Ascending aorta (tissue), 2 donors: ENCODE measurements around the gene MAGEB17. TPM values are rescaled to one million over a fixed set of nuclear protein-coding genes. Genes with fewer than 3 reads are reported as not detected.

Source experiments
- DNase-seq, 2 donors: peaks; one replicate each; pipeline ENCODE4 v3.0.0-alpha.2; 2019; ENCODE audit warnings: low spot score in 2 of 2
- H3K27ac ChIP-seq, 2 donors: fragments of 200-600 bp; sonication (generic); one replicate each; pipeline ENCODE4 v1.5.1; 2016 to 2017; ENCODE audit warnings: mild to moderate bottlenecking in 1 of 2
- H3K27me3 ChIP-seq: fragments of 200-600 bp; sonication (generic); one replicate; pipeline ENCODE4 v1.5.1; 2017
- H3K36me3 ChIP-seq, 2 donors: fragments of 200-600 bp; sonication (generic); one replicate each; pipeline ENCODE4 v1.5.1; 2016
- H3K4me1 ChIP-seq, 2 donors: fragments of 200-600 bp; sonication (generic); one replicate each; pipeline ENCODE4 v1.5.1; 2016 to 2017; ENCODE audit warnings: mild to moderate bottlenecking in 1 of 2
- H3K4me3 ChIP-seq, 2 donors: fragments of 200-600 bp; sonication (generic); one replicate each; pipeline ENCODE4 v1.5.1; 2016 to 2017; ENCODE audit warnings: mild to moderate bottlenecking in 1 of 2
- H3K9me3 ChIP-seq, 2 donors: fragments of 200-600 bp; sonication (generic); one replicate each; pipeline ENCODE4 v1.5.1; 2016
- CTCF ChIP-seq, 3 experiments: fragments of 200-600 bp in 2 of 3; fragments of 450-650 bp in 1 of 3; sonication (generic) in 2 of 3; IDR thresholded peaks; one replicate each; pipeline ENCODE4 v1.5.1; 2016 to 2019; ENCODE audit warnings: antibody characterized with exemption in 3 of 3, mild to moderate bottlenecking in 1 of 3, moderate library complexity in 1 of 3
- intact Hi-C: fragments of 100-400 bp; cut with DNase I; formaldehyde crosslinking; loops from one replicate; pipeline ENCODE4 v1.15.1; 2023
- total RNA-seq: library from RNA; depleted of rRNA; stranded (reverse); fragments of >200 nt; gene quantifications from one replicate; pipeline ENCODE4 v1.1.0, GENCODE V29; 2016

Gene MAGEB17
- total RNA-seq, 1 donor from 2014 or later: not detected

- Histone ChIP-seq H3K4me3 (no peak overlapping the region), H3K4me1 (no peaks in the 10 kb centered on the region), H3K27ac (no peak overlapping the region), H3K27me3 (no peaks in the 10 kb centered on the region), H3K36me3 (no peaks in the 10 kb centered on the region), H3K9me3 (no peaks in the 10 kb centered on the region)
- intact Hi-C loops: loop anchor here (10.0 kb wide), 1 partner anchor 539 kb away; no protein-coding TSS in a partner anchor
- DNase-seq: no peak
- TF ChIP-seq CTCF (IDR thresholded peaks at IDR 0.05): no peak
Measured at GRCh38 chrX:16125520-16126149, 41.6 kb upstream of the MAGEB17 start.

- intact Hi-C loops: no loop called here
- no peak overlapping the region for H3K4me3 ChIP-seq
- no peak for TF ChIP-seq CTCF (IDR thresholded peaks at IDR 0.05)
- H3K9me3 ChIP-seq: no peaks in the 10 kb centered on the region
- no peak overlapping the region for H3K27ac ChIP-seq
- no peaks in the 10 kb centered on the region for H3K4me1 ChIP-seq
- H3K36me3 ChIP-seq: no peaks in the 10 kb centered on the region
- no peaks in the 10 kb centered on the region for H3K27me3 ChIP-seq
- DNase-seq: no peak
Measured at GRCh38 chrX:16130707-16131106, 36.6 kb upstream of the MAGEB17 start.

- Histone ChIP-seq H3K36me3 (no peaks in the 10 kb centered on the region), H3K27me3 (no peaks in the 10 kb centered on the region), H3K4me1 (no peaks in the 10 kb centered on the region), H3K4me3 (no peak overlapping the region), H3K9me3 (no peaks in the 10 kb centered on the region), H3K27ac (no peak overlapping the region)
- no peak for DNase-seq
- TF ChIP-seq CTCF (IDR thresholded peaks at IDR 0.05): no peak
- intact Hi-C loops: no loop called here
Measured at GRCh38 chrX:16134936-16135335, 32.3 kb upstream of the MAGEB17 start.

GRCh38 chrX:16136080-16136479 lies 31.2 kb upstream of the MAGEB17 start:
- no peak for DNase-seq
- no peaks in the 10 kb centered on the region for H3K4me1 ChIP-seq
- no peaks in the 10 kb centered on the region for H3K9me3 ChIP-seq
- TF ChIP-seq CTCF (IDR thresholded peaks at IDR 0.05): no peak
- H3K27me3 ChIP-seq: no peaks in the 10 kb centered on the region
- intact Hi-C loops: no loop called here
- H3K27ac ChIP-seq: no peak overlapping the region
- no peak overlapping the region for H3K4me3 ChIP-seq
- H3K36me3 ChIP-seq: no peaks in the 10 kb centered on the region

GRCh38 chrX:16137416-16138107 lies 29.7 kb upstream of the MAGEB17 start:
- Histone ChIP-seq H3K27ac (no peak overlapping the region), H3K36me3 (no peaks in the 10 kb centered on the region), H3K9me3 (no peaks in the 10 kb centered on the region), H3K4me3 (no peak overlapping the region), H3K27me3 (no peaks in the 10 kb centered on the region), H3K4me1 (no peaks in the 10 kb centered on the region)
- no peak for DNase-seq
- no peak for TF ChIP-seq CTCF (IDR thresholded peaks at IDR 0.05)
- intact Hi-C loops: no loop called here
